HEK293 (cell line): ENCODE measurements around the gene HSP90AA1.

Experiments used
- CTCF ChIA-PET: fragments of 350-600 bp; formaldehyde crosslinking; extraction: SDS; loops from one replicate; lab custom pipeline; 2021; ENCODE audit warnings: antibody characterized with exemption; lab: Yijun Ruan, JAX
- POLR2A ChIA-PET: fragments of 300-600 bp; formaldehyde crosslinking; extraction: SDS; loops from one replicate; lab custom pipeline; 2020; ENCODE audit warnings: antibody characterized with exemption, inconsistent platforms; lab: Yijun Ruan, JAX
- H3K27ac ChIP-seq: fragments of 200-500 bp; sonication (Bioruptor generic); 2 replicates; pipeline ENCODE4 v1.5.1; 2014; ENCODE audit warnings: low read depth, low read length, control low read depth, inconsistent platforms; ENCODE audit errors: extremely low read depth
- H3K36me3 ChIP-seq, 2 experiments: fragments of 200-500 bp in 1 of 2; sonication (Bioruptor generic) in 1 of 2; 1 replicate in 1 of 2; 2 replicates in 1 of 2; pipeline ENCODE4 v1.5.1; 2014 to 2017; ENCODE audit warnings: inconsistent platforms in 2 of 2, low read length in 2 of 2; ENCODE audit not compliant: control insufficient read depth in 2 of 2, insufficient read depth in 1 of 2
- H3K4me1 ChIP-seq: fragments of 200-500 bp; sonication (Bioruptor generic); 2 replicates; pipeline ENCODE4 v1.5.1; 2014; ENCODE audit warnings: mild to moderate bottlenecking, low read length, inconsistent platforms; ENCODE audit not compliant: control insufficient read depth, insufficient read depth
- H3K4me3 ChIP-seq: 2 replicates; pipeline ENCODE4 v1.5.1; 2011; ENCODE audit warnings: low read depth, mild to moderate bottlenecking, control low read depth, low read length, moderate library complexity
- H3K9me3 ChIP-seq: fragments of 200-500 bp; sonication (Bioruptor generic); 2 replicates; pipeline ENCODE4 v1.5.1; 2014; ENCODE audit warnings: low read depth, low read length, inconsistent platforms; ENCODE audit not compliant: control insufficient read depth, insufficient read depth
- FEZF1 ChIP-seq: fragments of 450-650 bp; formaldehyde crosslinking; IDR thresholded peaks from 2 replicates; pipeline ENCODE4 v1.5.1; 2016; ENCODE audit warnings: missing biosample characterization, missing genetic modification characterization
- GLIS1 ChIP-seq: fragments of 450-650 bp; formaldehyde crosslinking; IDR thresholded peaks from 2 replicates; pipeline ENCODE4 v1.5.1; 2016; ENCODE audit warnings: missing biosample characterization, missing genetic modification characterization
- OVOL3 ChIP-seq: fragments of 450-650 bp; formaldehyde crosslinking; IDR thresholded peaks from 2 replicates; pipeline ENCODE4 v1.5.1; 2016; ENCODE audit warnings: missing biosample characterization, missing genetic modification characterization
- PRDM1 ChIP-seq: fragments of 450-650 bp; formaldehyde crosslinking; IDR thresholded peaks from 2 replicates; pipeline ENCODE4; 2016; ENCODE audit warnings: missing biosample characterization, missing genetic modification characterization
- SCRT1 ChIP-seq: fragments of 450-650 bp; formaldehyde crosslinking; IDR thresholded peaks from 2 replicates; pipeline ENCODE4 v1.5.1; 2016; ENCODE audit warnings: missing biosample characterization, missing genetic modification characterization, borderline replicate concordance
- SETDB1 ChIP-seq: IDR thresholded peaks from one replicate; pipeline ENCODE4 v1.6.1; 2017; ENCODE audit warnings: mild to moderate bottlenecking, low read length, moderate library complexity, mixed read lengths; ENCODE audit not compliant: insufficient read length
- WT1 ChIP-seq: fragments of 450-650 bp; formaldehyde crosslinking; IDR thresholded peaks from 2 replicates; pipeline ENCODE4 v1.5.1; 2016; ENCODE audit warnings: missing biosample characterization, missing genetic modification characterization
- ZBTB1 ChIP-seq: fragments of 450-650 bp; formaldehyde crosslinking; IDR thresholded peaks from 2 replicates; pipeline ENCODE4 v1.5.1; 2016; ENCODE audit warnings: missing biosample characterization, missing genetic modification characterization
- ZEB2 ChIP-seq: fragments of 450-650 bp; formaldehyde crosslinking; IDR thresholded peaks from 2 replicates; pipeline ENCODE4 v1.5.1; 2016; ENCODE audit warnings: missing biosample characterization, missing genetic modification characterization
- ZFHX2 ChIP-seq: fragments of 450-650 bp; formaldehyde crosslinking; conservative IDR thresholded peaks from 2 replicates; pipeline ENCODE4 v1.5.1; 2016; ENCODE audit warnings: missing biosample characterization, missing genetic modification characterization
- ZFP3 ChIP-seq: fragments of 450-650 bp; formaldehyde crosslinking; IDR thresholded peaks from 2 replicates; pipeline ENCODE4 v1.5.1; 2016; ENCODE audit warnings: low read depth, missing biosample characterization, missing genetic modification characterization
- ZNF10 ChIP-seq: fragments of 450-650 bp; formaldehyde crosslinking; IDR thresholded peaks from 2 replicates; pipeline ENCODE4 v1.5.1; 2017; ENCODE audit warnings: missing biosample characterization, missing genetic modification characterization
- ZNF112 ChIP-seq: fragments of 450-650 bp; formaldehyde crosslinking; IDR thresholded peaks from 2 replicates; pipeline ENCODE4 v1.5.0; 2017; ENCODE audit warnings: missing biosample characterization, missing genetic modification characterization
- ZNF19 ChIP-seq: fragments of 450-650 bp; formaldehyde crosslinking; IDR thresholded peaks from 2 replicates; pipeline ENCODE4; 2016; ENCODE audit warnings: missing biosample characterization, missing genetic modification characterization, low read depth
- ZNF202 ChIP-seq: fragments of 450-650 bp; formaldehyde crosslinking; IDR thresholded peaks from 2 replicates; pipeline ENCODE4 v1.5.1; 2016; ENCODE audit warnings: missing biosample characterization, missing genetic modification characterization, borderline replicate concordance
- ZNF23 ChIP-seq: fragments of 450-650 bp; formaldehyde crosslinking; IDR thresholded peaks from 2 replicates; pipeline ENCODE4 v1.5.1; 2016; ENCODE audit warnings: missing biosample characterization, missing genetic modification characterization, borderline replicate concordance
- ZNF341 ChIP-seq: fragments of 450-650 bp; formaldehyde crosslinking; IDR thresholded peaks from 2 replicates; pipeline ENCODE4; 2016; ENCODE audit warnings: low read depth, missing biosample characterization, missing genetic modification characterization
- ZNF354C ChIP-seq: fragments of 450-650 bp; formaldehyde crosslinking; IDR thresholded peaks from 2 replicates; pipeline ENCODE4 v1.5.1; 2016; ENCODE audit warnings: missing biosample characterization, missing genetic modification characterization, low read depth, borderline replicate concordance
- ZNF426 ChIP-seq: fragments of 450-650 bp; formaldehyde crosslinking; IDR thresholded peaks from 2 replicates; pipeline ENCODE4 v1.5.1; 2017; ENCODE audit warnings: missing biosample characterization, missing genetic modification characterization, mild to moderate bottlenecking, inconsistent platforms, moderate library complexity
- ZNF521 ChIP-seq: fragments of 450-650 bp; formaldehyde crosslinking; IDR thresholded peaks from 2 replicates; pipeline ENCODE4 v1.5.1; 2017; ENCODE audit warnings: missing biosample characterization, mild to moderate bottlenecking, missing genetic modification characterization
- ZNF548 ChIP-seq: fragments of 450-650 bp; formaldehyde crosslinking; IDR thresholded peaks from 2 replicates; pipeline ENCODE4 v1.5.1; 2016; ENCODE audit warnings: missing biosample characterization, missing genetic modification characterization
- ZNF580 ChIP-seq: fragments of 450-650 bp; formaldehyde crosslinking; IDR thresholded peaks from 2 replicates; pipeline ENCODE4 v1.5.1; 2016; ENCODE audit warnings: missing biosample characterization, missing genetic modification characterization
- ZNF670 ChIP-seq: fragments of 450-650 bp; formaldehyde crosslinking; IDR thresholded peaks from 2 replicates; pipeline ENCODE4 v1.5.1; 2016; ENCODE audit warnings: missing biosample characterization, missing genetic modification characterization, low read depth
- ZNF830 ChIP-seq: fragments of 450-650 bp; IDR thresholded peaks from 2 replicates; pipeline ENCODE4 v1.5.0; 2018; ENCODE audit warnings: missing biosample characterization, missing genetic modification characterization, low read depth, mild to moderate bottlenecking, moderate library complexity
- ZSCAN16 ChIP-seq: fragments of 450-650 bp; formaldehyde crosslinking; IDR thresholded peaks from 2 replicates; pipeline ENCODE4 v1.5.1; 2016; ENCODE audit warnings: missing biosample characterization, missing genetic modification characterization
- TF ChIP-seq, protein P1 (sequence below): fragments of 450-650 bp; formaldehyde crosslinking; IDR thresholded peaks from 2 replicates; pipeline ENCODE4 v1.5.1; 2016; ENCODE audit warnings: missing biosample characterization, missing genetic modification characterization
- TF ChIP-seq, protein P2 (sequence below): fragments of 450-650 bp; formaldehyde crosslinking; IDR thresholded peaks from 2 replicates; pipeline ENCODE4 v1.5.1; 2016; ENCODE audit warnings: missing biosample characterization, missing genetic modification characterization, low read depth
- TF ChIP-seq, protein P3 (sequence below): fragments of 450-650 bp; formaldehyde crosslinking; IDR thresholded peaks from 2 replicates; pipeline ENCODE4 v1.5.1; 2016; ENCODE audit warnings: missing biosample characterization, missing genetic modification characterization
- TF ChIP-seq, protein P4 (sequence below): fragments of 450-650 bp; formaldehyde crosslinking; IDR thresholded peaks from 2 replicates; pipeline ENCODE4 v1.5.1; 2016; ENCODE audit warnings: missing biosample characterization, missing genetic modification characterization
- TF ChIP-seq, protein P5 (sequence below): fragments of 450-650 bp; formaldehyde crosslinking; IDR thresholded peaks from 2 replicates; pipeline ENCODE4 v1.5.1; 2016; ENCODE audit warnings: missing biosample characterization, missing genetic modification characterization

Gene HSP90AA1

DNA sequence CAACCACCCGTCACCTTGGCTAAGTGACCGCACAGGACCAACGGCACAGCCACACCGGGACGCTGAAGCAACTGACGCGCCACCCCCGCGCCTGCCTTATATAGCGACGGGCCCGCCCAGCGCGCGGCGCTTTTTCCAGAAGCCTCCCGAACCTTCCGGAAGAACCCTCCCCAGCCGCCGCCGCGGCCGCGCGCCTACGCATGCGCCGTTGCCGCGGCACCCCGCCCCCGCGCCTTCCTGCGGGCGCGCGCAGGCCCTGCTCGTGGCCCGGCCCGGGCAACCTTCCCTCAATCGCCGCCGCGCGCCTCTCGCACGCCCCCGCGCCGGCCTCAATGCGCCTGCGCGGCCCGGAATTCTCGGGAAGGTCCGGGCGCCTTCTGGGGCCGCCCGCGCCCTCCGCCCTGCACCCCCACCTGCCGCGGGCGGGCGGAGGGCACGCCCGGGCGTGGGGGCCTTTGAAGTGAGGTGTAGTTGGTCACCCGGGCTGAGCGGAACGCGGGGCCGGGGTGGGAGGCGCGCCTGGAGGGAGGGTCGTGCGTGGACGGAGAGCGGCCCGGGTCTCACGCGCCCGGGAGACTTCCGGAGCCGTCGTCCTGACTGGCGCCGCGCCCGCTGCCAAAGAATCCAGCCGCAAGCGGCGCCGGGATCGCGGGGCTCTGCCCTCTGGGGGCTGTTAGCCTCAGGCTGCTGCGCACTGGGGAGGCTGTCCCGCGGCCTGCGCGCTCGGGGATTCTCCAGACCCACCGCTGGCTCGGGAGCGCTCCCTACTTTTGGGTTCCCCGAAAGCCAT lies at the start of gene HSP90AA1:
Gene HSP90AA1 (minus strand): TSS at position 73 of the 790 bp plus-strand sequence. CDS start 666 bp downstream, outside the sequence.
- Histone ChIP-seq H3K4me3 (peak within 1 kb of the TSS; percentile 89), H3K36me3 (peaks cover 22 to 41% of the 10 kb centered on the region in 2 experiments), H3K4me1 (peaks cover 8% of the 10 kb centered on the region; the same call in 1 of the 2 replicates), H3K9me3 (no peaks in the 10 kb centered on the region), H3K27ac (peak within 1 kb of the TSS; percentile 98)
- POLR2A ChIA-PET = interaction anchor here (0.6 to 1.4 kb wide), 8 partner anchors 9 to 227 kb away, joined by 3 to 7 read pairs (median 4); no protein-coding TSS in a partner anchor
- CTCF ChIA-PET = interaction anchor here (1.1 to 1.6 kb wide), 2 partner anchors 9 to 126 kb away, joined by 3 to 5 read pairs; no protein-coding TSS in a partner anchor
- TF ChIP-seq WT1 (tag by site-specific recombination) = peak; percentile 46; the same call in 1 of the 2 replicates
- TF ChIP-seq ZNF670 (tag by site-specific recombination) = no peak
- TF ChIP-seq ZSCAN16 (tag by site-specific recombination) = no peak
- no peak for TF ChIP-seq SETDB1
- no peak for TF ChIP-seq ZNF580 (tag by site-specific recombination)
- no peak for TF ChIP-seq ZNF830 (tag by site-specific recombination)
- TF ChIP-seq ZNF112 = no peak
- TF ChIP-seq ZNF202 = no peak
- no peak for TF ChIP-seq ZNF426 (tag by site-specific recombination)
- no peak for TF ChIP-seq ZNF354C (tag by site-specific recombination)
- peak; percentile 76 for TF ChIP-seq ZNF341 (tag by site-specific recombination)
- TF ChIP-seq, protein P1, sequence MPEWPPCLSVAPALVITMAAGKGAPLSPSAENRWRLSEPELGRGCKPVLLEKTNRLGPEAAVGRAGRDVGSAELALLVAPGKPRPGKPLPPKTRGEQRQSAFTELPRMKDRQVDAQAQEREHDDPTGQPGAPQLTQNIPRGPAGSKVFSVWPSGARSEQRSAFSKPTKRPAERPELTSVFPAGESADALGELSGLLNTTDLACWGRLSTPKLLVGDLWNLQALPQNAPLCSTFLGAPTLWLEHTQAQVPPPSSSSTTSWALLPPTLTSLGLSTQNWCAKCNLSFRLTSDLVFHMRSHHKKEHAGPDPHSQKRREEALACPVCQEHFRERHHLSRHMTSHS (tag by site-specific recombination) = no peak
- TF ChIP-seq ZBTB1 (tag by site-specific recombination) = no peak
- no peak for TF ChIP-seq OVOL3 (tag by site-specific recombination)
- no peak for TF ChIP-seq ZNF19 (tag by site-specific recombination)
- TF ChIP-seq ZEB2 (tag by site-specific recombination) = peak; percentile 47
- TF ChIP-seq, protein P2, sequence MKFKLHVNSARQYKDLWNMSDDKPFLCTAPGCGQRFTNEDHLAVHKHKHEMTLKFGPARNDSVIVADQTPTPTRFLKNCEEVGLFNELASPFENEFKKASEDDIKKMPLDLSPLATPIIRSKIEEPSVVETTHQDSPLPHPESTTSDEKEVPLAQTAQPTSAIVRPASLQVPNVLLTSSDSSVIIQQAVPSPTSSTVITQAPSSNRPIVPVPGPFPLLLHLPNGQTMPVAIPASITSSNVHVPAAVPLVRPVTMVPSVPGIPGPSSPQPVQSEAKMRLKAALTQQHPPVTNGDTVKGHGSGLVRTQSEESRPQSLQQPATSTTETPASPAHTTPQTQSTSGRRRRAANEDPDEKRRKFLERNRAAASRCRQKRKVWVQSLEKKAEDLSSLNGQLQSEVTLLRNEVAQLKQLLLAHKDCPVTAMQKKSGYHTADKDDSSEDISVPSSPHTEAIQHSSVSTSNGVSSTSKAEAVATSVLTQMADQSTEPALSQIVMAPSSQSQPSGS (tag by site-specific recombination) = no peak
- TF ChIP-seq, protein P3, sequence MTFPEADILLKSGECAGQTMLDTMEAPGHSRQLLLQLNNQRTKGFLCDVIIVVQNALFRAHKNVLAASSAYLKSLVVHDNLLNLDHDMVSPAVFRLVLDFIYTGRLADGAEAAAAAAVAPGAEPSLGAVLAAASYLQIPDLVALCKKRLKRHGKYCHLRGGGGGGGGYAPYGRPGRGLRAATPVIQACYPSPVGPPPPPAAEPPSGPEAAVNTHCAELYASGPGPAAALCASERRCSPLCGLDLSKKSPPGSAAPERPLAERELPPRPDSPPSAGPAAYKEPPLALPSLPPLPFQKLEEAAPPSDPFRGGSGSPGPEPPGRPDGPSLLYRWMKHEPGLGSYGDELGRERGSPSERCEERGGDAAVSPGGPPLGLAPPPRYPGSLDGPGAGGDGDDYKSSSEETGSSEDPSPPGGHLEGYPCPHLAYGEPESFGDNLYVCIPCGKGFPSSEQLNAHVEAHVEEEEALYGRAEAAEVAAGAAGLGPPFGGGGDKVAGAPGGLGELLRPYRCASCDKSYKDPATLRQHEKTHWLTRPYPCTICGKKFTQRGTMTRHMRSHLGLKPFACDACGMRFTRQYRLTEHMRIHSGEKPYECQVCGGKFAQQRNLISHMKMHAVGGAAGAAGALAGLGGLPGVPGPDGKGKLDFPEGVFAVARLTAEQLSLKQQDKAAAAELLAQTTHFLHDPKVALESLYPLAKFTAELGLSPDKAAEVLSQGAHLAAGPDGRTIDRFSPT = peak; percentile 84; the same call in 1 of the 2 replicates
- TF ChIP-seq, protein P4, sequence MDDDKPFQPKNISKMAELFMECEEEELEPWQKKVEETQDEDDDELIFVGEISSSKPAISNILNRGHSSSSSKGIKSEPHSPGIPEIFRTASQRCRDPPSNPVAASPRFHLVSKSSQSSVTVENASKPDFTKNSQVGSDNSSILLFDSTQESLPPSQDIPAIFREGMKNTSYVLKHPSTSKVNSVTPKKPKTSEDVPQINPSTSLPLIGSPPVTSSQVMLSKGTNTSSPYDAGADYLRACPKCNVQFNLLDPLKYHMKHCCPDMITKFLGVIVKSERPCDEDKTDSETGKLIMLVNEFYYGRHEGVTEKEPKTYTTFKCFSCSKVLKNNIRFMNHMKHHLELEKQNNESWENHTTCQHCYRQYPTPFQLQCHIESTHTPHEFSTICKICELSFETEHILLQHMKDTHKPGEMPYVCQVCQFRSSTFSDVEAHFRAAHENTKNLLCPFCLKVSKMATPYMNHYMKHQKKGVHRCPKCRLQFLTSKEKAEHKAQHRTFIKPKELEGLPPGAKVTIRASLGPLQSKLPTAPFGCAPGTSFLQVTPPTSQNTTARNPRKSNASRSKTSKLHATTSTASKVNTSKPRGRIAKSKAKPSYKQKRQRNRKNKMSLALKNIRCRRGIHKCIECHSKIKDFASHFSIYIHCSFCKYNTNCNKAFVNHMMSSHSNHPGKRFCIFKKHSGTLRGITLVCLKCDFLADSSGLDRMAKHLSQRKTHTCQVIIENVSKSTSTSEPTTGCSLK (tag by site-specific recombination) = no peak
- TF ChIP-seq ZNF23 = no peak
- TF ChIP-seq PRDM1 (tag by site-specific recombination) = no peak
- peak; percentile 75 for TF ChIP-seq GLIS1 (tag by site-specific recombination)
- peak; percentile 16; the same call in 1 of the 2 replicates for TF ChIP-seq FEZF1 (tag by site-specific recombination)
- no peak for TF ChIP-seq ZNF548
- TF ChIP-seq, protein P5, sequence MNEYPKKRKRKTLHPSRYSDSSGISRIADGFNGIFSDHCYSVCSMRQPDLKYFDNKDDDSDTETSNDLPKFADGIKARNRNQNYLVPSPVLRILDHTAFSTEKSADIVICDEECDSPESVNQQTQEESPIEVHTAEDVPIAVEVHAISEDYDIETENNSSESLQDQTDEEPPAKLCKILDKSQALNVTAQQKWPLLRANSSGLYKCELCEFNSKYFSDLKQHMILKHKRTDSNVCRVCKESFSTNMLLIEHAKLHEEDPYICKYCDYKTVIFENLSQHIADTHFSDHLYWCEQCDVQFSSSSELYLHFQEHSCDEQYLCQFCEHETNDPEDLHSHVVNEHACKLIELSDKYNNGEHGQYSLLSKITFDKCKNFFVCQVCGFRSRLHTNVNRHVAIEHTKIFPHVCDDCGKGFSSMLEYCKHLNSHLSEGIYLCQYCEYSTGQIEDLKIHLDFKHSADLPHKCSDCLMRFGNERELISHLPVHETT (tag by site-specific recombination) = no peak
- peak; percentile 91 for TF ChIP-seq ZFHX2 (tag by site-specific recombination)
- TF ChIP-seq ZNF10 (tag by site-specific recombination) = no peak
- TF ChIP-seq ZFP3 (tag by site-specific recombination) = no peak
- TF ChIP-seq ZNF521 (tag by site-specific recombination) = no peak
- TF ChIP-seq SCRT1 = no peak
